SH-SY5Y (cell line): ENCODE measurements around the gene CYP2C19.

Experiments used
- GATA2 ChIP-seq: IDR thresholded peaks from 2 replicates; pipeline ENCODE4 v1.6.1; 2011; ENCODE audit warnings: mild to moderate bottlenecking, low read depth, low read length
- GATA3 ChIP-seq: IDR thresholded peaks from 2 replicates; pipeline ENCODE4 v1.6.1; 2011; ENCODE audit warnings: low read depth, mild to moderate bottlenecking, low read length, moderate library complexity

Gene CYP2C19

DNA sequence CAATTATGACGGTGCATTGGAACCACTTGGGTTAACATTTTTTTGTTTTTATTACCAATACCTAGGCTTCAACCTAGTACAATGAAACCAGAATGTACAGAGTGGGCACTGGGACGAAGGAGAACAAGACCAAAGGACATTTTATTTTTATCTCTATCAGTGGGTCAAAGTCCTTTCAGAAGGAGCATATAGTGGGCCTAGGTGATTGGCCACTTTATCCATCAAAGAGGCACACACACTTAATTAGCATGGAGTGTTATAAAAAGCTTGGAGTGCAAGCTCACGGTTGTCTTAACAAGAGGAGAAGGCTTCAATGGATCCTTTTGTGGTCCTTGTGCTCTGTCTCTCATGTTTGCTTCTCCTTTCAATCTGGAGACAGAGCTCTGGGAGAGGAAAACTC lies at the start of gene CYP2C19:
TSS of gene CYP2C19 (plus strand) at position 289 of the 400 bp plus-strand sequence. CDS start at position 314, 25 bp downstream.
- TF ChIP-seq GATA3 (no peak), GATA2 (no peak)

DNA sequence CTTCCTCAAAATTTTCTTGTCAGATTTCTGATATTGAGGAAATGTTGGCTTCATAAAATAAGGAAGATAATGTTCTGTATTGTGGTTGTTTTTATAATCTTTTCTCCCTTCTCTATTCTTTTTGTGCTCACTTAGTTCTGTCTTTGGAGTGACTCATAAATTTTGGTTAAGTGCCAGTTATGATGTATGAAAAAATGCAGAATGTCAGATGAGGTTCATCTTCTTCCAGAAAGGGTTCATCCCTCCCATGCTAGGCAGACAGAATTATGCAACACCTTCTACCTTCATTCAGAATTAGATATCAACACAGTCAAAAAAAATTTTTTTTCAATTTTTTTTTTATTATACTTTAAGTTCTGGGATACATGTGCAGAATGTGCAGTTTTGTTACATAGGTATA lies 36.6 kb upstream of the CYP2C19 start:
- TF ChIP-seq GATA3 (no peak), GATA2 (no peak)

DNA sequence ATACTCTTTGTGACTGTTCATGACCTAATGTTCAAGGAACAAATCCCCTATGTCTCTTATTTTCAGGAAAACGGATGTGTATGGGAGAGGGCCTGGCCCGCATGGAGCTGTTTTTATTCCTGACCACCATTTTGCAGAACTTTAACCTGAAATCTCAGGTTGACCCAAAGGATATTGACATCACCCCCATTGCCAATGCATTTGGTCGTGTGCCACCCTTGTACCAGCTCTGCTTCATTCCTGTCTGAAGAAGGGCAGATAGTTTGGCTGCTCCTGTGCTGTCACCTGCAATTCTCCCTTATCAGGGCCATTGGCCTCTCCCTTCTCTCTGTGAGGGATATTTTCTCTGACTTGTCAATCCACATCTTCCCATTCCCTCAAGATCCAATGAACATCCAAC lies 27.3 kb upstream of the CYP2C19 start:
- TF ChIP-seq GATA3 (no peak), GATA2 (no peak)

DNA sequence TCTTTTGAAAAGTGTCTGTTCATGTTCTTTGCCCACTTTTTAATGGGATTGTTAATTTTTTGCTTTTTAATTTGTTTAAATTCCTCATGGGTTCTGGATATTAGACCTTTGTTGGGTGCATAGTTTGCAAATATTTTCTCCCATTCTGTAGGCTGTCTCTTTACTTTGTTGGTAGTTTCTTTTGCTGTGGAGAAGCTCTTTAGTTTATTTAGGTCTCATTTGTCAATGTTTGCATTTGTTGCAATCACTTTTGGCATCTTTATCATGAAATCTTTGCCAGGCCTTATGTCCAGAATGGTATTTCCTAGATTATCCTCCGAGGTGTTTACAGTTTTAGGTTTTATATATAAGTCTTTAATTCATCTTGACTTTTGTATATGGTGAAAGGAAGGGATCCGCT lies 23.9 kb upstream of the CYP2C19 start:
- TF ChIP-seq GATA3, result no peak
- no peak for TF ChIP-seq GATA2

DNA sequence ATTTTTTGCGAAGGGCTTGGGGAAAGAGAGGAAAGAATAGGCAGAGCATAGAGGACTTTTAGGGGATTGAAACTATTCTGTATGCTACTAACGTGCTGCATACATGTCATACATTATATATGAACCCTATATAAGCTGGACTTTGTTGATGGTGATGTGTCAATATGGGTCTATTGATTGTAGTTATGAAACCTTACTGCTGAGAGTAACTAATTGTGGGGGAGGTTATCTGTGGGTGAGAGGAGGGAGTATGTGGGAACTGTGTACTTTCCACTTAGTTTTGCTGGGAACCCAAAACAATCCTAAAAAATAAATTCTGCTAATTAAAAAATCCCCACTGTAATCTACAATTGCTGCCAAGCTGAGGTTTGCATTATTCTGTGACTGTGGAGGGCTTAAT lies 15.3 kb upstream of the CYP2C19 start:
- TF ChIP-seq GATA3 (no peak), GATA2 (no peak)

DNA sequence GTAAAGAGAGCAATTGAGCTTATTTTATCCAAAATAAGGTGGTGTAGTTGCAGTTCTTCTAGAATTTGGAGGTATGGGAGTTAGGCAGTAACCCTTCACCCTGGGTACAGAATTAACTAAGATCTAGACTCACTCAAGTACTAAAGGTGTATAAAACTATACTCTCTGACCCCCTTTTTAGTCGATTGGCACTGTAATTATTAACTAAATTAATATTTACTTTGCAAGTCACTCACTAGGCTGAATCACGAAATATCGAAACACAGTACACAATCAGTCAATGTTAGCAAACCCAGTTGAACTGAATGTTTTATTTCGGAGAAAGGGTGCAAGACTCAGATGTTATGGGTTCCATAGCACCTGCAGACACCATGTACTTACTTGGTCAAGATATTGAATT lies 14.6 kb upstream of the CYP2C19 start:
- TF ChIP-seq GATA3 (no peak), GATA2 (no peak)

DNA sequence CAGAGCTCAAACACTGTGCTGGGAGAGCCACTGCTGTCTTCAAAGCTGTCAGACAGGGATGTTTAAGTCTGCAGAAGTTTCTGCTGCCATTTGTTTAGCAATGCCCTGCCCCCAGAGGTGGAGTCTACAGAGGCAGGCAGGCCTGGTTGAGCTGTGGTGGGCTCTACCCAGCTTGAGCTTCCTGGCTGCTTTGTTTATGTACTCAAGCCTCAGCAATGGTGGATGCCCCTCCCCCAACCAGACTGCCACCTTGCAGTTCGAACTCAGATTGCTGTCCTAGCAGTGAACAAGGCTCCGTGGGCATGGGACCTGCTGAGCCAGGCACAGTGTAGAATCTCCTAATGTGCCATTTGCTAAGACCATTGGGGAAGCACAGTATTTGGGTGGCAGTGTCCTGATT lies 4.6 kb upstream of the CYP2C19 start:
- no peak for TF ChIP-seq GATA2
- no peak for TF ChIP-seq GATA3

DNA sequence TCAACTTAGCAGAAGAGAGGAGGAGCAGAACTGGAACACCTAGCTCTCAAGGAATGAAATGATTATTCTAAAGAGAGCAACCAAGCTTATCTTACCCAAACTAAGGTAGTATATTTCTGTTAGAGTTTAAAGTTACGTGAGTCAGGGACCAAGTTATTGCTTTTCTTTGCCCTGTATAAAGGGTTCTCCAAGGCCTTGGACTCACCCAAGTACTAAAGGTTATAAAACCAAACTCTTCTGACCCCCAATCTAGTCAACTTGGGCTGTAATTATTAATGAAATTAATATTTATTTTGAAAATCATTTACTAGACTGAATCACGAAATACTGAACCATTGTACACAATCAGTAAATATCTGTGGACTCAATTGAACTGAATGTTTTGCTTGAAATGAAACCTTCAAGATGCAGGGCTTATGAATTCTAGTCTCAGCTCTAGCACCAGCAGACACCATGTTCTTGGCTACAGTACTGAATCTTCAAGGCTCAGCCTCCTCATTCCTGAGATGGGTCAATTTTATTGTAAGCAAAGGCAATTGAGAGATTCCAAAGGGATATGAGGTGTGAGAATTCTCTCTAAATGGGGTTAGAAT lies 1.8 kb upstream of the CYP2C19 start:
- no peak for TF ChIP-seq GATA2
- TF ChIP-seq GATA3, result no peak

DNA sequence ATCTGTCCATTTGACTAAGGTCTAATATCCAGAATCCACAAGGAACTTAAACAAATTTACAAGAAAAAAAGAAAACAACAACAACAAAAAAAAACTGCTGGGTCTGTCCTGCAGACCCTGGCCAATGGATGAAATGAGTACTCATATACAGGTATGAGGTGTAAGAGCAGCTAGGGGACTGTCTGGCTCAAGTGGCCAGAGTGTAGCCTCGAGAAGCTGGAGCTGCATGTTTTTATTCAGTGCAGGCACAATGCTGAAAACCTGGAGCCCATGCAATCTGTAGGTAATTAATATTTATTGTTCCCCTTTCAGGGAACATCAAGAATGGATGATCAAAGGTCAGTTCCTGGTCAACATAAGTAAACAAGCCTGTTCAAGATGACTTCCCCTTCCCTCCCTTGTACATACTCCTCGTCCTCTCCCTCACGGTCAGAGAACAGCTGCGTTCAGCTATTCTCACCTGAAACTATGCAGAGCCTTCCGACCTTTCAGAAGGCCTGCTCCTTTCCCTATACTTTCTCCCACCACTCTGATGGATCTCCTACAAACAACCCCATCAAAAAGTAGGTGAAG lies 15.5 kb downstream of the CYP2C19 start:
- TF ChIP-seq GATA3 (no peak), GATA2 (no peak)

DNA sequence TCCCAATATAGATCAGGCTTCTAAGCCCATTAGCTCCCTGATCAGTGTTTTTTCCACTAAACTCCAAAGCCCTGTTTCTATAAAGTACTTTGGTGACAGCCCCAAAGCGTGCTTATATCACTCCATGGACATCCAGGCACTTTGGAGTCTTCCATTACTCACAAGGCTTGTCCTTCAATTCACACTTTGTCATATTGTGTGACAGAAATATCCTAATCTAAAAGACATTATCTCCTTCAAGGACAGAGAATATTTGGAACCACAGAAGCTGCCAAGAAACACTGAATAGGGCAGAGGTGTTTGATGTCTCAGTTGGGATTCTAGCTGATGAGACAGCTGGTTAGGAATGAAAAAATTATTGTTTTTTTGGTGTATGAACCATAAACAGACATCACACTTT lies 18.4 kb downstream of the CYP2C19 start:
- TF ChIP-seq GATA2 (no peak), GATA3 (no peak)

DNA sequence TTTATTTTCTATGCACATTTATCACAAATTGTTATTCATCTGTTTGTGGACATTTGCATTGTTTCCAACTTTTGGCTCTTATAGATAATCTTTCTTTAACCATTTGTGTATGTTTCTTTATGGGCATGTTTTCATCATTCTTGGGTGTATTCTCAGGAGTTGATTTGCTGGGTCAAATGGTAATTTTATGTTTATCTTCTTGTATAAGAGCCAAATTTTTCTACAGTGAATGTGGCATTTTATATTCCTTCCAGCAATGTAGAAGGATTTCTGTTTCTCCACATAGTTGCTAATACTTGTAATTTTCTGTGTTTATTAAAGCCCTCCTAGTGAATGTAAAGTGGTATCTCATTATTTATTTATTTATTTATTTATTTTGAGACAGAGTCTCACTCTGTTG lies 21.8 kb downstream of the CYP2C19 start:
- no peak for TF ChIP-seq GATA3
- no peak for TF ChIP-seq GATA2

DNA sequence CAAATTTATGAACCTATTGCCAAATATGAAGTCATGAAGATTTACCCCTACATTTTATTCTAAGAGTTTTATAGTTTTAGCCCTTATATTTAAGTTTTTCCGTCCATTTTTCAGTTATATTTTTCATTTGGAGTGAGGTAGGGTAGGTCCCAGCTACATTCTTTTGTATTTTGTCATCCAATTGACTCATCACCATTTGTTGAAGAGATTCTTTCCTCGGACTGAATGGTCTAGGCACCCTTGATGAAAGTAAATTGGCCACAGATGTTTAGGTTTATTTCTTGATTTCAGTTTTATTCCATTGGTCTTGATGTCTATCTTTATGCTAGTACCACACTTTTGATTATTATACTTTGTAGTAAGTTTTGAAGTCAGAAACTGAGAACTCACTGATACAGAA lies 22.7 kb downstream of the CYP2C19 start:
- TF ChIP-seq GATA3 (no peak), GATA2 (no peak)

DNA sequence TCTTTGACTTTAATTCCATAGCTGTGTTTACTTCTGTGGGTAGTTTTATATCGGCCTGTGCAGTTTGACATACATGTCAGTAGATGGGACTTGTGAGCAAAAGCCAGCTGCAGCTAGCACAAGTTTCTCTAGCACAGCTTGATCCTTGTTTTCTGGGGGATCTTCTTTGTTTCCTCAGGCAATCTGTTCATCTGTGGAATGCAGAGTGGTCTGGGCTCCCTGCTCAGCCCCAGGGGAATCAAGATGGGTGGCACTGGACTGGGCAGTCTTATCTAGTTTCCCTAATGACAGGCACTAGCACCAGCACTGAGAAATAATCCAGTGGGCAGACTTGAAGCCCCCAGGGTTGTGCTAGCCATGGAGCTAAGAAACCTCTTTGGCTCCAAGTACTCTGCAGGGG lies 40.8 kb downstream of the CYP2C19 start:
- TF ChIP-seq GATA2 (no peak), GATA3 (no peak)

DNA sequence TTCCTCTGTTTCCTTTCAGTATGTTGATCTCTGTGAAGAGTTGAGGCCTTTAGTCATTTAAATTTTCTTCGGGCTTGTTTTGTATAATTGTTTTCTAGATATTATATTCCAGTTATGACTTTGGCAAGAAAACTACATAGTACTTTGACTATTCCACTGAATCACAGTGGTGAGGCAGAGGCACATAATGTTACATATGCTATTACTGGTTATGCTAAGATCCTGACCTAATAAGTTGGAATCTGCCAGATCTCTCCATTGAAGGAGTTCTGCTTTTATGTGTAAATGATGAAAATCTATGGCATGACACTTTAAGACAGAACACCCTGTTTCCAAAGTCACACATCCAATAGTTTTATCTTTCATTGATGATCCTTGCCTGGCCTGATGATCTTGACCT lies 83.7 kb downstream of the CYP2C19 start:
- no peak for TF ChIP-seq GATA2
- no peak for TF ChIP-seq GATA3

DNA sequence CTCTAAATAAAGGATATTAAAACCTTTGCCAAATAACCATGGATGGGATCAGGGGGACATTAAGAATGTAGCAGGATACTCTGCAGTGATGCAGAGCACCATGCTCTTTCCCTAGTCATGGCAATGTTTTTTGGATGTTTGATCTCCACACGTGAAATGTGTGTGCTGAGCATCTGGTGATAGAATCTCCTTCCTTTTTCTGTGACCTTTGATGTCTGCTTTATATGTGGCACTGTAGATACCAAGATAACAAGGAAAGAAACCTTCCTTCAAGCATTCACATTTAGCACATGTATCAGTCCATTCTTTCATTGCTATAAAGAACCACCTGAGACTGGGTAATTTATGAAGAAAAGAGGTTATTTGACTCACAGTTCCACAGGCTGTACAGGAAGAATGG lies 88.3 kb downstream of the CYP2C19 start:
- TF ChIP-seq GATA3, result no peak
- no peak for TF ChIP-seq GATA2

DNA sequence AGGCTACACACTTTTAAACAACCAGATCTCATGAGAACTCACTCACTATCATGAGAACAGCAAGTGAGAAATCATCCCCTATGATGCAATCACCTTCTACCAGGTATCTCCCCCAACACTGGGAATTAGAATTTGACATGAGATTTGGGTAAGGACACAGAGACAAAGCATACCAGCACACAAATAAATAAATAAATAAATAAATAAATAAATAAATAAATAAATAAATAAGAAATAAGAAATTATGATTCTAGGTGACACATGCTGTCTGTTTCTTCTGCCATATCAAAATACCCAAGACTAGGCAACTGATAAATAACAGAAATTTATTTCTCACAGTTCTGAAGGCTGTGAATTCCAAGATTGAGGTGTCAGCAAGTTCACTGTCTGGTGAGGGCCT lies 88.8 kb downstream of the CYP2C19 start:
- TF ChIP-seq GATA2, result no peak
- no peak for TF ChIP-seq GATA3
